Measurements from ENCODE around the gene PLCB4.

Gene PLCB4

GRCh38 chr20:9121211-9121610 is 52.3 kb downstream of the PLCB4 start:
- no peak overlapping the region for H3K4me2 ChIP-seq (ENCODE audit: low read length)
- no peak overlapping the region for H3K9ac ChIP-seq
- H2AFZ ChIP-seq: no peak overlapping the region
- H3K79me2 ChIP-seq: no peaks in the 10 kb centered on the region
- TF ChIP-seq CTCF (IDR thresholded peaks at IDR 0.05): no peak
- H3K27me3 ChIP-seq (ENCODE audit: control insufficient read depth, insufficient read depth, low read length): no peaks in the 10 kb centered on the region
- H3K27ac ChIP-seq: no peak overlapping the region
- H3K9me3 ChIP-seq (ENCODE audit: control insufficient read depth, low read length): no peaks in the 10 kb centered on the region
- H3K36me3 ChIP-seq (ENCODE audit: control insufficient read depth, insufficient read depth, low read length): no peaks in the 10 kb centered on the region
- H3K4me3 ChIP-seq (ENCODE audit: low read depth, low read length): no peak overlapping the region
- H3K4me1 ChIP-seq: no peaks in the 10 kb centered on the region

GRCh38 chr20:9122571-9122970 is 53.7 kb downstream of the PLCB4 start:
- H2AFZ ChIP-seq: no peak overlapping the region
- no peaks in the 10 kb centered on the region for H3K27me3 ChIP-seq (ENCODE audit: control insufficient read depth, insufficient read depth, low read length)
- no peak overlapping the region for H3K4me2 ChIP-seq (ENCODE audit: low read length)
- no peak overlapping the region for H3K27ac ChIP-seq
- H3K4me3 ChIP-seq (ENCODE audit: low read depth, low read length): no peak overlapping the region
- H3K9me3 ChIP-seq (ENCODE audit: control insufficient read depth, low read length): no peaks in the 10 kb centered on the region
- H3K36me3 ChIP-seq (ENCODE audit: control insufficient read depth, insufficient read depth, low read length): no peaks in the 10 kb centered on the region
- H3K79me2 ChIP-seq: no peaks in the 10 kb centered on the region
- no peak for TF ChIP-seq CTCF (IDR thresholded peaks at IDR 0.05)
- no peaks in the 10 kb centered on the region for H3K4me1 ChIP-seq
- no peak overlapping the region for H3K9ac ChIP-seq

GRCh38 chr20:9126527-9126926 is 57.6 kb downstream of the PLCB4 start:
- Histone ChIP-seq H3K4me2 (ENCODE audit: low read length) (no peak overlapping the region), H3K9ac (no peak overlapping the region), H3K79me2 (no peaks in the 10 kb centered on the region), H2AFZ (no peak overlapping the region), H3K4me1 (no peaks in the 10 kb centered on the region), H3K27me3 (ENCODE audit: control insufficient read depth, insufficient read depth, low read length) (no peaks in the 10 kb centered on the region), H3K9me3 (ENCODE audit: control insufficient read depth, low read length) (no peaks in the 10 kb centered on the region), H3K4me3 (ENCODE audit: low read depth, low read length) (no peak overlapping the region), H3K36me3 (ENCODE audit: control insufficient read depth, insufficient read depth, low read length) (no peaks in the 10 kb centered on the region), H3K27ac (no peak overlapping the region)
- TF ChIP-seq CTCF (IDR thresholded peaks at IDR 0.05): no peak

GRCh38 chr20:9128568-9128967 is 59.7 kb downstream of the PLCB4 start:
- no peaks in the 10 kb centered on the region for H3K36me3 ChIP-seq (ENCODE audit: control insufficient read depth, insufficient read depth, low read length)
- no peaks in the 10 kb centered on the region for H3K27me3 ChIP-seq (ENCODE audit: control insufficient read depth, insufficient read depth, low read length)
- no peak overlapping the region for H2AFZ ChIP-seq
- H3K4me2 ChIP-seq (ENCODE audit: low read length): no peak overlapping the region
- H3K9ac ChIP-seq: no peak overlapping the region
- peaks cover 2% of the 10 kb centered on the region for H3K9me3 ChIP-seq (ENCODE audit: control insufficient read depth, low read length)
- no peak for TF ChIP-seq CTCF (IDR thresholded peaks at IDR 0.05)
- H3K79me2 ChIP-seq: no peaks in the 10 kb centered on the region
- H3K4me1 ChIP-seq: no peaks in the 10 kb centered on the region
- H3K27ac ChIP-seq: no peak overlapping the region
- H3K4me3 ChIP-seq (ENCODE audit: low read depth, low read length): no peak overlapping the region

GRCh38 chr20:9129756-9130155 is 60.9 kb downstream of the PLCB4 start:
- no peak overlapping the region for H2AFZ ChIP-seq
- H3K36me3 ChIP-seq (ENCODE audit: control insufficient read depth, insufficient read depth, low read length): no peaks in the 10 kb centered on the region
- H3K4me1 ChIP-seq: no peaks in the 10 kb centered on the region
- H3K27me3 ChIP-seq (ENCODE audit: control insufficient read depth, insufficient read depth, low read length): no peaks in the 10 kb centered on the region
- no peak overlapping the region for H3K4me3 ChIP-seq (ENCODE audit: low read depth, low read length)
- no peaks in the 10 kb centered on the region for H3K79me2 ChIP-seq
- H3K9ac ChIP-seq: no peak overlapping the region
- H3K27ac ChIP-seq: no peak overlapping the region
- no peak overlapping the region for H3K4me2 ChIP-seq (ENCODE audit: low read length)
- peaks cover 2% of the 10 kb centered on the region for H3K9me3 ChIP-seq (ENCODE audit: control insufficient read depth, low read length)
- TF ChIP-seq CTCF (IDR thresholded peaks at IDR 0.05): no peak
